ENCODE measurements around the gene RAB27A. TPM values are rescaled to one million over a fixed set of nuclear protein-coding genes. Genes with fewer than 3 reads are reported as not detected.
"Not testable (repeated sequence)": the region's sequence is repeated elsewhere in the genome, so short reads cannot be mapped to it uniquely, and the experiment has no call there.

Gene RAB27A
- total RNA-seq, 1 experiment from 2014 or later, result 6.3 TPM

DNA sequence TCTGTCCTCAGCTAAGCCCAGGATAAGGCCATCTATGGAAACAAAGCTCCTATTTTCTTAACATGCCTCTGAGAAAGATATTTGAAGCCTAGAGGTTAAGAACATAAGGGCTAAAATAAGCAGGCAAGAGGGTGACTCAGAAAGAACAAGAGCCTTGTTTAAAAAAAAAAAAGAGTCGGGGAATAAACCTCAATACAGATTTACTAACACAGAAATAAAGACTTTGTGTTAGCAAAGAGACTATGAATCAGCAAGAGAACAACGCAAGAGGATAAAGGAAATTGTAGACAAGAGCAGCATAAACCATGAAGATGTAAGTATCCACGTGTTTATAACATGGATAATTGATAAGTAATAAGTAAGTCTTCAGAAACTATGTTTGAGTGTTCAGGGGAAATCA is 36.0 kb downstream of the RAB27A start:
- H2AFZ ChIP-seq (ENCODE audit: low read length), result no peak overlapping the region

GRCh38 chr15:55252201-55252600 is 37.4 kb downstream of the RAB27A start:
- POLR2A ChIA-PET (ENCODE audit: unreplicated experiment); H3K36me3 ChIP-seq (ENCODE audit: low read depth, low read length); H3K4me2 ChIP-seq (ENCODE audit: low read length); H3K4me3 ChIP-seq (ENCODE audit: low read length); H3K79me2 ChIP-seq (ENCODE audit: low read length); H4K20me1 ChIP-seq (ENCODE audit: low read length); H3K9ac ChIP-seq (ENCODE audit: low read length); H3K4me1 ChIP-seq (ENCODE audit: insufficient read depth, low read length); H3K27ac ChIP-seq (ENCODE audit: low read length); DNase-seq; H2AFZ ChIP-seq (ENCODE audit: low read length); intact Hi-C loops (cut with micrococcal nuclease); H3F3A ChIP-seq (ENCODE audit: low read length, unreplicated experiment); BruUV-seq (replicated peaks); CTCF ChIA-PET; ATAC-seq; H3K27me3 ChIP-seq (ENCODE audit: low read length); H3K9me2 ChIP-seq (replicated peaks; ENCODE audit: low read length); H3K9me3 ChIP-seq (ENCODE audit: low read length): not testable (repeated sequence)

More for the DNA sequence above, 36.0 kb downstream of the RAB27A start:
- Histone ChIP-seq H3K4me2 (ENCODE audit: low read length) (no peak overlapping the region), H3K4me1 (ENCODE audit: insufficient read depth, low read length) (no peaks in the 10 kb centered on the region), H3K79me2 (ENCODE audit: low read length) (no peaks in the 10 kb centered on the region), H3K36me3 (ENCODE audit: low read depth, low read length) (no peaks in the 10 kb centered on the region), H3K9me2 (replicated peaks; ENCODE audit: low read length) (no peaks in the 10 kb centered on the region), H4K20me1 (ENCODE audit: low read length) (no peaks in the 10 kb centered on the region), H3K27me3 (ENCODE audit: low read length) (no peaks in the 10 kb centered on the region), H3K9me3 (ENCODE audit: low read length) (no peaks in the 10 kb centered on the region), H3K27ac (ENCODE audit: low read length) (no peak overlapping the region), H3K9ac (ENCODE audit: low read length) (no peak overlapping the region), H3F3A (ENCODE audit: low read length, unreplicated experiment) (no peaks in the 10 kb centered on the region), H3K4me3 (ENCODE audit: low read length) (no peak overlapping the region)
- CTCF ChIA-PET, result no interaction called here
- no peak for ATAC-seq
- POLR2A ChIA-PET (ENCODE audit: unreplicated experiment), result no interaction called here
- no peak for TF ChIP-seq EZH2 (IDR thresholded peaks at IDR 0.05; ENCODE audit: low read length, unreplicated experiment)
- TF ChIP-seq CTCF (conservative IDR thresholded peaks at IDR 0.05; ENCODE audit: low read depth, low read length), result no peak
- TF ChIP-seq EZH2phosphoT487 (IDR thresholded peaks at IDR 0.05; ENCODE audit: borderline replicate concordance, low read length), result no peak
- BruUV-seq (replicated peaks), result no TSS peak
- intact Hi-C loops (cut with micrococcal nuclease), result no loop called here
- DNase-seq, result peak; percentile 12

DNA sequence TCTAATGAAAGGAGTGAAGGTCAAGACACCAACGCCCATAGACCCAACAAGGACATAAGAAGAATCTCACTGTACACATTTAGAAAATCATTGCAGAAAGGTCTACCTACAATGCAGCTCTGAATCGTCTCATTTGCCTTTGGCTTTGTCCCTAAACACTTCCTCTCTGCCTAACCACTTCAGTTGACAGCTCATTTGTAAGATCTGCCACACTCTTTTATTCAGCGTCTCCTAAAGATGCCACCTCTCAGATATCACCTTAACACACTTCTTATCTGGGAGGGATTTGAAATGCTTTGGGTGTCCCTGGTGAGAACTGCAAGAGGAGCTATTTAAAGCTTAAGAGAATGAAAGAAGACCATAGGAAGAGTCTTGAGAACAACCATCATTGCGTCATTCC is 38.7 kb downstream of the RAB27A start:
- DNase-seq (no peak), ATAC-seq (no peak)
- TF ChIP-seq EZH2phosphoT487 (IDR thresholded peaks at IDR 0.05; ENCODE audit: borderline replicate concordance, low read length) (no peak), CTCF (conservative IDR thresholded peaks at IDR 0.05; ENCODE audit: low read depth, low read length) (no peak), EZH2 (IDR thresholded peaks at IDR 0.05; ENCODE audit: low read length, unreplicated experiment) (no peak)
- no peaks in the 10 kb centered on the region for H3K79me2 ChIP-seq (ENCODE audit: low read length)
- no peaks in the 10 kb centered on the region for H3K9me3 ChIP-seq (ENCODE audit: low read length)
- H3K4me3 ChIP-seq (ENCODE audit: low read length), result no peak overlapping the region
- H3K4me1 ChIP-seq (ENCODE audit: insufficient read depth, low read length), result peaks cover 15% of the 10 kb centered on the region
- no peaks in the 10 kb centered on the region for H3K27me3 ChIP-seq (ENCODE audit: low read length)
- H3K27ac ChIP-seq (ENCODE audit: low read length), result no peak overlapping the region
- no TSS peak for BruUV-seq (replicated peaks)
- H3F3A ChIP-seq (ENCODE audit: low read length, unreplicated experiment), result no peaks in the 10 kb centered on the region
- H4K20me1 ChIP-seq (ENCODE audit: low read length), result no peaks in the 10 kb centered on the region
- no peaks in the 10 kb centered on the region for H3K9me2 ChIP-seq (replicated peaks; ENCODE audit: low read length)
- H2AFZ ChIP-seq (ENCODE audit: low read length), result no peak overlapping the region
- ChIA-PET CTCF (no interaction called here), POLR2A (ENCODE audit: unreplicated experiment) (no interaction called here)
- H3K9ac ChIP-seq (ENCODE audit: low read length), result no peak overlapping the region
- no peak overlapping the region for H3K4me2 ChIP-seq (ENCODE audit: low read length)
- intact Hi-C loops (cut with micrococcal nuclease), result no loop called here
- H3K36me3 ChIP-seq (ENCODE audit: low read depth, low read length), result no peaks in the 10 kb centered on the region

Data from PC-3 (cell line).